GM19468 (cell line): ENCODE measurements around the gene SPATA1.

Experiments
- ATAC-seq: cut with Tn5 transposase; IDR thresholded peaks from one replicate; pipeline ENCODE4 v1.9.1; 2021; ENCODE audit warnings: mild to moderate bottlenecking, moderate library complexity, moderate number of reproducible peaks; ENCODE audit not compliant: unreplicated experiment; ENCODE audit errors: extremely low read depth

The SPATA1 gene, protein sequence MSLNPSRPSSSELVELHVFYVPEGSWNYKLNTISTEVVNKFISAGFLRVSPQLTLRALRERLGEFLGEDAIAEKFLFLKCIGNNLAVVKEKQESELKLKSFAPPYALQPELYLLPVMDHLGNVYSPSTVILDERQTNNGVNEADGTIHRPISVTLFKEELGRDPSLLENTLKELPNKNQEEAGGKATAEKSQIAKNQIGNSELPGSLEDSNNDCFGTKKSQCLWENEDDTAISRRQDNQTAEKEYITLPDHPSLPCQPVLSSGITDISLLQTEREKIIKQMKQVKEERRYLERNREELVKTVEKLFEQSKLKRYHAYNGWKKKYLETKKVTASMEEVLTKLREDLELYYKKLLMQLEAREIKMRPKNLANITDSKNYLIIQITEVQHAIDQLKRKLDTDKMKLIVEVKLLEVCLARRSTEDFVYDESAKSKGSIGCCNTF

DNA sequence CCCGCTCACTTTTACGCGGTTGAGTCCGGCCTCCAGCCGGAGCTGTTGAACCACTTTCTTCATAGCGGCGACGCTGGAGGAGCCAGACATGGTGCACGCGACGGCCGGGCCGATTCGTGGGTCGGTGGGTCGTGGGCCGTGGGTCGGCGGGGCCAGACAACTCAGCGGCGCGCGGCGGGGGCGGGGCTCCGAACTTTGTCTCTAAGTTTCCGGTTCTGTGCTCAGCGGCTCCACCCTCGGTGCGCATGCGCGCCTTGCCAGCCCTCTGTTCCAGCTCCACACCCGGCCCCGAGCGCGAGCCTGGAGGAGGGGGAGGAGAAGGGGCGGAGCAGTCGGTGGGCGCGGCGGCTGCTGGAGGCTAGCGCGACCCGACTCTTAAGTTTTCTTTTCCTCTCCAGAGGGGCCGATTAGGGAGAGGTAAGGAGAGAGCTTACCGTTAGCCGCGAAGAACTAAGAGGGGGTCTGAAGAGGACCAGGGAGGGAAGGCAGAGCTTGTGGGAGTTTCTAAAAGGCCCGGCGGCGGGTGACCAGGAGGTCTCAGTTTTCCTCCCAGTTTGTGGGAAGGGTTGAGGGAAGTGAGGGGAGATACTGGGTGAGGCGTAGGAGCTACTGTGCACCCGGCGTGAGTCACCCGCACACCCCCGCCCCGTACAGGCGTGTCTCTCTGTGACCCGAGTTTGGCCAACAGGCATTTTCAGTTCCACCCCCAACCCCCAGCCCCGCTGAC lies at the start of gene SPATA1, which contains the start of gene GNG5:
TSS of gene SPATA1 (plus strand) at position 385 of the 727 bp plus-strand sequence. CDS start 9,974 bp downstream, outside the sequence.
TSS of gene GNG5 (minus strand) at position 580 of the 727 bp plus-strand sequence. CDS start at position 90, 490 bp downstream.
- peak; percentile 74 for ATAC-seq

DNA sequence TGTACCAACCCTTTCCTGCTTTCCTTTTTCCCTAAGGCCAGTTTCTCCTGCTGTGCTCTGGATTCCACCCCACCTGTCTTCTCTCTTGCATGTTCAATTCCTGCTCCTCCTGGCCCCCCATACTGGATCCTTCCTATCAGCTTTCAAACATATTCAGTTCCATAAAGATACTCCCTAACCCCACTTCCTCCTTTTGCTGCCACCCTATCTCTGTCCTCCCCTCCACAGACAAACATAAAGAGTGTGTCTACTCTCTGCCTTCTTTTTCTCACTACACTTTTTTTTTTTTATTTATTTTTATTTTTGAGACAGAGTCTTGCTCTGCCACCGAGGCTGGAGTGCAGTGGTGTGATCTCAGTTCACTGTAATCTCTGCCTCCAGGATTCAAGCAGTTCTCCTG lies 44.1 kb upstream of the SPATA1 start:
- ATAC-seq: no peak

DNA sequence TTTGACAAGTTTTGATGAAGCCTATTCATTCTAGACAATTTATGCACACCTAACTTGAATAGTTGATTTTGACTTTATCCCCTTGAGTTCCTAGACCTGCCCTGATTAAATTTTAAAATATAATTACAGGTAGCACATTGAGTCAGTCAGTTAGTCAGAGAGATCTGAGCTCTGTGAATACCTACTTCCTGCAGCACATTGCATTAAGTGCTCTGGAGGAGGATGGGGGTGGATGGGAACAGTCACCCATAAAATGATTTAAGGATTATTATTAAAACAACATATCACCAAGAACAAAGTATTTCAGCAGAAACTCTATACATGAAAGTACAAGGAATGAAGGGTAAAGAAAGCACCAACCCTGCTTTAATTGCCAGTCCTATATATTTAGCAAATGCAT lies 38.9 kb upstream of the SPATA1 start:
- ATAC-seq: no peak

- no peak for ATAC-seq
Measured at GRCh38 chr1:84476225-84476624, 30.0 kb upstream of the SPATA1 start.

DNA sequence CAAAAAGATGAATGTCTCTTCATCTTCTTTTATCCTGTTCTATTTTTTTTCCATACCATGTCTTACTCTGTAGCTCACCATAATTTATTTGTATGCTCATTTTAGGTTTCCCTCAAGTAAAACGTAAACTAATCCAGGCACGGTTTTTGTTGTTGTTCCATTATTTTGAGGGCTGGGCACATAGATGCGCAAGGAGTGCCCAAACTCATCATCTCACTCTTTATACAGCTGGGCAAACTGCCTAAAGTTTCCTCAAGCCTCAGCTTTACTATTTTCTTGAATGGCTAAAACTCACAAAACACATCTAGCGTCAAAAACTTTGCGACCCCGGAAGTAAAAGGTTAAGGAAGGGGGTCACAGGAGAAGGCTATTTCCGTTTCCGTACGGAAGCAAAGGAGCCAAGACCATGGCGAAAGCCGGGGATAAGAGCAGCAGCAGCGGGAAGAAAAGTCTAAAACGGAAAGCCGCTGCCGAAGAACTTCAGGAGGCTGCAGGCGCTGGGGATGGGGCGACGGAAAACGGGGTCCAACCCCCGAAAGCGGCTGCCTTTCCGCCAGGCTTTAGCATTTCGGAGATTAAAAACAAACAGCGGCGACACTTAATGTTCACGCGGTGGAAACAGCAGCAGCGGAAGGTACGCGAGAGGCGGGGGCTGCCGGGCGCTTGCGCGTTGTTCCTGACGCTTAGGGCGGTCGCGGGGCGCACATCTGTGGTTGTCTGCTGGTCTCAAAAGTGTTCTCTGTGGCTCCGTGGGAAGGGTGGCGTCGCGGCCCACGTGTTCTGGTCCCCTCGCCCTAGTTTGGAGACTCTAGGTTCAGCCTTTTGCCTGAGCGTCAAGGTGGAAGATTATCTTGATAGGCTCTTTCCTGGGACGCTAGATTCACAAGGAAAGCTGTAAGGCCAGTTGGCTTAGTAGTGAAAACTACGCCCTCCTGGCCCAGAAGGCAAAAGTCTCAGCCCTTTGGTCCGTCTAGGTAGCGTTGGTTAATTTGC lies 27.0 kb upstream of the SPATA1 start, which contains the start of gene RPF1:
TSS of gene RPF1 (plus strand) at position 391 of the 993 bp plus-strand sequence. CDS start at position 407, 16 bp downstream.
- peak; percentile 92 for ATAC-seq

GRCh38 chr1:84479998-84480397 lies 26.2 kb upstream of the SPATA1 start:
- ATAC-seq: no peak

DNA sequence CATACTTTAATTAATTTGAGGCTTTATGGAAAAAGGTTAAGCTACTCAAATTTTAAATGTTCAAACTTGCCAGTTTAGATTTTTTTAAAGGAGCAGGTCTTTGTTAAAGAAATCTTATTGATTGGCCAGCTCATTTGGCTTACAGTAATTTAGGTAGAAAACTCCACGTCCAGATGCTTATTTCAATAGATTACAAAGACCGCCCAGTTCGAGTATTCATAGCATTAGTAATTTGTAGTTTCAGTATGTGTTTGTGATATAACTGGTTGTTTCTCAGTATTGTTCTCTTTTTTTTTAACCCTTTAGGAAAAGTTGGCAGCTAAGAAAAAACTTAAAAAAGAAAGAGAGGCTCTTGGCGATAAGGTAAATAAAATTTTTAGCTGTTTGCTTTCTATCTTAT lies 25.5 kb upstream of the SPATA1 start:
- ATAC-seq: no peak

DNA sequence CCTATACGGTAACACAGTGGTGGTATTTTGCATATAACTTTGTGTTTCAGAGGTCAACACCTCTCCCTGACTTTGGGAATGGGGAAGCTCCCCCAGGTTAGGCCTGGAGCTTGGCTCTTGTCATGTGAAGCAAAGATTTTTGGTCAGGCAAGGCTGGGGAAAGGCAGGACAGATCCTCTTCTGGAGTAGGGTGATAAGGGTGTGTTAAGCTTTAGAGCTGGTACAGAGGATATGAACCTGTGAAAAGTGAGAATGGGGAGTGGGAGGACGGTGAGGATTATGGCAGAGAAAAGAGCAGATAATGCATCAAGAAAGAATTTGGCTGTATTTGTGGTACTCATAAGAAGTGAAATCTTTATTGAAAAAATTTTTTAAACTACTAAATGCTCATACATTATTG lies 24.9 kb upstream of the SPATA1 start:
- ATAC-seq: no peak

DNA sequence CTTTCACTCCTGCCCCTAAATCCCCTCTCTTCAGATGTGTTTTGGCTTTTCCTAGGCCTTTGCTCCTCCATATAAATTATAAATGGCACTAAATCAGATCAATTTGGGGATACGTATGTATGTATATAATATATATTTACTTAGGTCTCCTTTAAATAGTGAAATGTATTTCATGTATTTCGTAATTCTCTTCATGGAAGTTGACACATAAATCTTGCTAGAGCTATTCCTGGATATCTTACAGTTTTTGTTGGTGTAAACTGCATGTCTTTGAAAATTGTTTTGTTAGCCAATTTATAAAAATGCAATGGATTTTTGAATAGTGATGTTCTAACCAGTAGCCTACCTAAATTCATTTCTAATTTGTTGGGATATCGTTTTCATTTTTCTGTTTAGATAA lies 18.1 kb upstream of the SPATA1 start:
- no peak for ATAC-seq

- ATAC-seq: no peak
Measured at GRCh38 chr1:84489766-84490165, 16.4 kb upstream of the SPATA1 start.

DNA sequence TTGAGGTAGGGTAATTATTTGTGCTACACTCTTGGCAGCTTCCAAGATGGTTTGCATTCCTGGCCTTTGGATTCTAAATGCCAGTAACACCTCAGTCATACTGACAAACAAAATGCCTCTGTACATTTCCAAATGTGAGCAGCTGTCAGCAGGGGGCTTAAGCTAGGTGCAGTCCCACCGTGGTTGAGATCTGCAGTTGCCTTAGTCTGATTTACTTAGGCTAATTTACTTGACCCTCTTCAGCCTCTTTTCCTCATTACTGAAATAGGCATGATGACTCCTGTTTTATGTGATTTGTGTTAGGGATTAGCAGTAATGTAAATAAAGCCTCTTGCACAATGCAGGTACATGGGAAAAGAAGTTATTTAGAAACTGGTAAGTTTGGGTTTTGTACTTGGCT lies 13.5 kb upstream of the SPATA1 start:
- no peak for ATAC-seq

- ATAC-seq: no peak
Measured at GRCh38 chr1:84493747-84494146, 12.4 kb upstream of the SPATA1 start.

- ATAC-seq: no peak
Measured at GRCh38 chr1:84496498-84496897, 9.7 kb upstream of the SPATA1 start.

DNA sequence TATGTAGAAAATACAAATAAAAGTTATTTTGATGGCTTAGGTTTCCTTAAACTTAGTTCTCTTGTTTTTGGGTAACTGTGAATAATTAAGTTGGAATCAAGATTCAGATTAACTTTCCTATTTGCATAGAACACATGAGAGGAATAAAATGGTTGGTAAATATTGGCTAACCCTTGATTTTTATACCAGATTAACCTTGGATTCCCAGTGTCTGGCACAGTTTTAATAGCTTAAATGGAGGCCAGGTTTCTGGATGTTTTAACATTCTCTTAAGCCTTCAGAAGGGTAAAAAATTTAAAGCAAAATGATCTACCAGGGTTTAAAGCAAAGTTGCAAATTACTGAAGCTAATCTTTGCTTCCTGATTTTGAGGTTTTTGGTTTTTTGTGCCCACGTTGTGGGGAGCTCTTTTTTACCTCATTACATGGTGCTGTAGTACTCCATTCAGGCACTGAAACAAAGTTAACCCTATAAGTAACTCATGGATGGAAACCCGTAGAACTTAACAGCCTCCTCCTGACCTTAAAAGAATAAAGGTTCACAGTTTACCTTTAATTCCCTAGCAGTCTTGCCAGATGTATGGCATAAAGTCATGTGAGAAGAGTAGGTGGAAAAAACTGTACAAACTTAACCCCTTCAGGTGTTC lies 8.4 kb upstream of the SPATA1 start:
- no peak for ATAC-seq

GRCh38 chr1:84502927-84503326 lies 3.3 kb upstream of the SPATA1 start:
- no peak for ATAC-seq

DNA sequence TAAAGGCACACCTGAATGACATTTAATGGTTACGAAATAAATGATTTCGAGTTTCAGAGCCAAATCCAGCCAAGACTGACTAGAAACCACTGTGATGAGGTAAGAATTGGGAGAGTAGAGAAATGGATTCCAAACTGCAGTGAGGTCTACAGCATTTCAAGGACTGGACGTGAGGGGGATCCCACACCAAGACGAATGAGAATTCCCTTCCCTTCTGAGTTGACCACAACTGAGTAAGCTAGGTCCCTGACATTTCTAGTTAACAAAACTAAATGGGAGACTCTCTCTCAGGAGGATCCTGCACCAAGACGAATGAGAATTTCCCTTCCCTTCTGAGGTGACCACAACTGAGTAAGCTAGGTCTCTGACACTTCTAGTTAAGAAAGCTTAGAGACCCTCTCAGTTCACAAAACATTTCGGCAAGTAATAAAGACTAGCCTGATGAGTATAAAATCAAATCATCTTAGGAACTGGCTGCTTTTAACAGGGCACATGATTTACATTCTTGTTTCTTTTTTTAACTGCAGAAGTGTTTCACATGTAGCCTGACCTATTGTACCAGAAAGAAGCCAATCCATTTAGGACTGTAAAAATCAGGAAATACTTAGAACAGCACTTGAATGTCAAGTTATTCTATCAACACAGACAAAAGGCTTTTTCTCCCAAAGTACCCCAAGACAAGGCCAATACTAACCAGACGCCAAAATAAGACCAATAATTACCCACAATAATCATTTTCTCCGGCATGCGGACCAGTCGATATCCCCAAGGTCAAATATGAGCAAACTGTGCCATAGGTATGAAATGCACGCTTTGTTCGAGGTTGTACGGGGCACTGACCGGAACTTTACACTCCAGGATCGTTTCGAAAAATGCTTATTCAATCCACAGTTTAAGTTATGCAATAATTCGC lies 1.4 kb upstream of the SPATA1 start:
- ATAC-seq: no peak

GRCh38 chr1:84505493-84506001 lies 639 bp upstream of the SPATA1 start:
- ATAC-seq: peak; percentile 0

- ATAC-seq: no peak
Measured at GRCh38 chr1:84506729-84507453, 705 bp downstream of the SPATA1 start.
